NCI-H1694 (cell line): ENCODE results near the gene EPB41L4A.
"Not testable (repeated sequence)": the region's sequence is repeated elsewhere in the genome, so short reads cannot be mapped to it uniquely, and the experiment has no call there.

Experiments used
- DNase-seq: peaks from one replicate; lab custom pipeline; 2025; lab: John Stamatoyannopoulos, UW

The EPB41L4A gene

DNA sequence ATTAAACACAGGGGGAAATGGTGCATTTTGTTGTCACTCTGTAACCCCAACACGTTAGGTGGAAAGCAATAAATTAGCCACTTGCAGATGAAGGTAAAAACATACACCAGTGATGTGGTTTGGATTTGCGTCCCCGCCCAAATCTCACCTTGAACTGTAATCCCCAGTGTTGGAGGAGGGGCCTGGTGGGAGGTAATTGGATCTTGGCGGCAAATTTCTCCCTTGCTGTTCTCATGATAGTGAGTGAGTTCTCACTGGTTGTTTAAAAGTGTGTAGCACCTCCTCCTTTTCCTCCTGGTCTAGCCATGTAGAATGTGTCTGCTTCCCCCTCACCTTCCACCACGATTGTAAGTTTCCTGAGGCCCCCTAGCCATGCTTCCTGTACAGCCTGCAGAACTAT, 17.2 kb downstream of the EPB41L4A start:
- DNase-seq: no peak

DNA sequence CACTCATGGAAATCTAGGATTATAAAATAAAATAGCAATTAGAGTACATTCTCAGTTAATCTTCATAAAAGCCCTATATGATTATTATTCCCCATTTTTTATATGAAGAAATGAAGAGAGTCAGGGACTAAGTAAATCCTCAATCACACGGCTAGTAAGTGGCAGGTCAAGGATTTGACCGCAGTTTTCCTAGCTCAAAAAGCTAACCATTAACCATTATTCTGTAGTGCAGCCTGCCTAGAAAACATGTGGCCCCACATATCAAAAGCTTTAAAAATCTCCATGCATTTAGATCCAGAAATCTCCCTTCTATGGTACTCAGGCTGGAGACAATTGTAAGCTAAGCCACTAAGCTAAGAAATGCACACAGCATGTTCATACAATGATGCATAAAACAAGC, 21.4 kb downstream of the EPB41L4A start:
- DNase-seq: no peak

DNA sequence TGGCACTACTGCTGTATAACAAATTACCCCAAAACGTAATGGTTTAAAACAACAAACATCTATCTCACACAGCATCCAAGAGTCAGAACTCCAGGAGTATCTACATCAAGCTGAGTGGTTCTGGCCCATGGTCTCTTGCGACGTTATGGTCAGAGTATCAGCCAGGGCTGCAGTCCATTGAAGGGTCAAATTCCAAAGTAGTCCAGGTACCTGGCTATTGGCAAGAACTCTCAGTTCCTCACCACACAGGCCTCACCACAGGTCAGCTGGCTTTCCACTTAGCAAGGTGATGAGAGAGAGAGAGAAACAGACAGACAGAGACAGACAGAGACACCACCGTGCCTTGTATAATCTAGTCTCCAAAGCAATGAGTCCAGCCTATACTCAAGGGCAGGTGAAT, 22.6 kb downstream of the EPB41L4A start:
- DNase-seq: no peak

DNA sequence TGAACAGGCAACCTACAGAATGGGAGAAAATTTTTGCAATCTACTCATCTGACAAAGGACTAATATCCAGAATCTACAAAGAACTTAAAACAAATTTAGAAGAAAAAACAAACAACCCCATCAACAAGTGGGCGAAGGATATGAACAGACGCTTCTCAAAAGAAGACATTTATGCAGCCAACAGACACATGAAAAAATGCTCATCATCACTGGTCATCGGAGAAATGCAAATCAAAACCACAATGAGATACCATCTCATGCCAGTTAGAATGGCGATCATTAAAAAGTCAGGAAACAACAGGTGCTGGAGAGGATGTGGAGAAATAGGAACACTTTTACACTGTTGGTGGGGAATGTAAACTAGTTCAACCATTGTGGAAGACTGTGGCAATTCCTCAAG, 23.8 kb downstream of the EPB41L4A start:
- not testable (repeated sequence) for DNase-seq

DNA sequence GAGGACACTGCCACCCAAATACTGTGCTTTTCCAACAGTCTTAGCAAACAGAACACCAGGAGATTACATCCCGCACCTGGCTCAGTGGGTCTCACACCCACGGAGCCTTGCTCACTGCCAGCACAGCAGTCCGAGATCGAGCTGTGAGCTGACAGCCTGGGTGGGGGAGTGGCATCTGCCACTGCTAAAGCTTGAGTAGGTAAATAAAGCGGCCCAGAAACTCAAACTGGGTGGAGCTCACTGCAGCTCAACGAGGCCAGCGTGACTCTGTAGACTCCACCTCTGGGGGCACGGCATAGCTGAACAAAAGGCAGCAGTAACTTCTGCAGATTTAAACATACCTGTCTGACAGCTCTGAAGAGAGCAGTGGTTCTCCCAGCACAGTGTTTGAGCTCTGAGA, 28.8 kb downstream of the EPB41L4A start:
- DNase-seq: peak; percentile 15

DNA sequence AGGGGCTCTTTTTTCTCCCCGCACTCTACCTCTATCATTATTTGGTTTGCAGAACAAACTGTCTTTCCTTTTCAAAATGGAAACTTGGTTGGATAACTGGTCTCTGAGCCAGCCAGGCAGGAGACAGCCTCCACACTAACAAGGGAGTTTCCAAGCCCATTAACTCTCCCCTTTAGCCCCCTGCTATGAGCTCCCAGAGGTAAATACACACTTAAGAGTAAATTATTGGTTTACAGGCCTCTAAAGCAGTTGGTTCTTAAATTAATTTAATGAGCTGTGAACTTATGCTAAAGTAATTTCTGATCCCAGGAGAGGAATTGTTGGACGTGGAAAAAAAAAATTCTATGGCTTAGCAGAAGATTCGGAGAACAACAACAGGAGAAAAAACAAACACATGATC, 30.3 kb downstream of the EPB41L4A start:
- DNase-seq: no peak

DNA sequence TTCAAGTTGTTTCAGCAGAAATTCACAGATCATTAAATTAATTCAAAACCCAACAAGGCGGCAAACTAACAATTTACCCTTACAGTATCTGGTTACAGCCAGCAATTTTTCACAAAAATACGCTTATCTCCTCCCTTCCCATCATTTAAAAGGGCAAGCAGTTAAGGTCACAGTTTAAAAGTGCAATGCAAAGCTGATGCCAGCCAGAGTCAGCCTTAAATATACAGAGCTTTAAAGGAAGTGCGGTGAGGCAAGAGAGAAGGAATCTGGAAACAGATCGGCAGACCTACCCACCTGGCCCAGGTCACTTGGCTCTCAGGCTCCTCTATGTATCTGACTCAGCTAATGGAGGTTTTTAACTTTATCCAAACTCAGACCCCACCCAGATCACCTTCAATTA, 31.0 kb downstream of the EPB41L4A start:
- DNase-seq: no peak

DNA sequence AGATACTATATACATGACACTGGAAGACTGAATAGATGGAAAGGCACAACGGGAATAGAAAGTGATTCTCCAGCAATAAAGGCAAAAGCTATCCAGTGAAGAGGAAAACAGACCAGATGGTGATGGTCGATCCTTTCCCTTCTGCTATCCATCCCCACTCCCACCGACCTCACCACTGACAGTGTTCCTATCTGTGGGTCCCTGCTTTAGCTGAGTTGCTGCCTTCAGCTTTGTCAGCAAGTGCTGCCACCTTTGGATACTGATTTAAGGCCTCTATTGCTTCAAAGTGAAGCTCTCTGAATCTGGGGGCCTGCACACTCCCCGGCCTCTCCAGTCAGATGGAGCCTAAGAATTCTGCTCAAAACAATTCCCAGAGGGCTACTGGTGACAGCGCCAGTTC, 32.3 kb downstream of the EPB41L4A start:
- peak; percentile 66 for DNase-seq

DNA sequence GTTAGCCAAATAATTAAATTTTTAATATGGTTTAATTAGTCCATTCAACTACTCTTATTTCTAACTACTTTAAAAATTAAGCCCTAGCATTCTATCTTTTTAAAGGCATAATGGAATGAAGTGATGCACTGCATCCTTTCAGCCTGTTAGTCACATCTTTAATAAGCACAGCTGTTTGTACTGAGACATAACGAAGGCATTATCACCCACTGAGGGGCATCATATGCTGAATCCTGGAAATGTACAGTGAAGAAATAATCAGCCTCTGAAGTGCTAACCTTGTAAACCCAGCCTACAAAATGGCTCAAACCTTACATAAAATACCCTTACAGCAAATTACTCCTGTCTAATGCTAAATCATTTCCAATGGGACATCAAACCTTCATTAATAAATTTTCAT, 33.1 kb downstream of the EPB41L4A start:
- DNase-seq: no peak

DNA sequence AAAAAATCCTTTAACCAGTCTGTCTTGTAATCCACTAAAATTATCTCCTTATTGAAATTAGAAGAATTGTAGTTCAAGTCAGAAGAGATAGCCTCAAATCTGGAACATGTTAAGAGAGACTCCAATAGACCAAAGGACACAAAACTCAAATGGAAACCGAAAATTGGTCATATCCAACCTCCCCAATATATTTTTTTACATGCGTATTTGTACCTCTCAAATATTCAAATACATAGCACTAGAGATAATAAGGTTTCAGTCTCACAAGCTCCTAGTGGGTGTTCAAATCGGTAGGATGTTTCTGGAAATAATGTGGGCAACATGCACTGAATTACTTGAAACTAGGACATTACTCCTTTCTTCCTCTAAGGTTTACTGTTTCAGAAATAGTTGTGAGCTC, 33.5 kb downstream of the EPB41L4A start:
- DNase-seq: no peak

DNA sequence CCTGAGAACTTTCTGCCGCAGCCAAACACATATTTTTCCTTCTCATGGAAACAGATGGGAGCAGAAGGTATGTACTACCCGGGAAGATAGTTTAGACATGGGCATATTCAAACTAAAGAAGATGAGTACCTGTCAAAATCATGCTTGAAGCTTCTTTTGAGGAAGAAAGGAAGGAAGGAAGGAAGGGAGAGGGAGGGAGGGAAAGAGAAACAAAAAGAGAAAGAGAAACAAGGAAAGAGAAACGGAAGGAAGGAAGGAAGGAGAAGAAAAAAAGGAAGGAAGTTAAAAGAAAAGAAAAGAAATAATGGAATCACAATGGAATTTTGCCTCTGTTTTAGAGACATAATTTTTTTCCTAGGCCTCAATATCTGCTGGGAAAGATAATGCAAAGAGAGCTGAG, 34.6 kb downstream of the EPB41L4A start:
- no peak for DNase-seq

DNA sequence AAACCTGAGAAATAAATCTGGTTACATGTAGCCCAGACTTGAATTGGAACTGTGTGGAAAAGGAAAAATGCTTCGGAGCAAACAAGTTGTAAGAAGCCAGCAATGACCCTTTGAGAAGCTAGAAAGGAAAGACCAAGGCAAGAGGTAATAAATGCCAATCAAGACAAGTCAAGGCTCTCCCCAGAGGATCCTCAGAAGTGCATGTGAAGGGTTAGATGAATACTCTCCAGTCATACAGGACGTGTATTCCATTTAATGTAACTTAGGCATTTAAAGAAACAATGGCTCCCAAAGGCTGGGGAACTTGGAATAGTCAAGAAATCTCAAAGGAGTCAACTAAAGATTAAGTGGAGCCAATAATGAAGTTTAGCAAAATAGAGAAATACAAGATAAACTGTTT, 36.2 kb downstream of the EPB41L4A start:
- no peak for DNase-seq

DNA sequence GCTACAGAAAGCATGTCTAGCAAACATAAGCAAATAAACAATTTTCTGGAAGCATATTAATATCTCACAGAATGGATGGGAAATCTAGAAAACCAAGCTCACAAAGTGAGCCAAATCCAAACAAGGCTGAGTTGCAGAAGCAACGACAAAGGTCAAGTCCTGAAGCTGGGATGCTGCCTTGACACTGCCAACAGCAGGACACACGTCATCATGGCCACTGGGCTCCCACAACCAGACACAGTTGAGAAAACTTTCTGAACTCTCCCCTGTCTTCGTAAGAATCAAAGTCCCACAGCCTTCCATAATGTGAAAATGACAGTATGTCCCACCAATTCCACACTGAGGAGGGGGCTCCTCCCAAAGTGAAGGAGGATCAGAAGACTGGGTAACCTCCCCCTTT, 37.6 kb downstream of the EPB41L4A start:
- DNase-seq: no peak

DNA sequence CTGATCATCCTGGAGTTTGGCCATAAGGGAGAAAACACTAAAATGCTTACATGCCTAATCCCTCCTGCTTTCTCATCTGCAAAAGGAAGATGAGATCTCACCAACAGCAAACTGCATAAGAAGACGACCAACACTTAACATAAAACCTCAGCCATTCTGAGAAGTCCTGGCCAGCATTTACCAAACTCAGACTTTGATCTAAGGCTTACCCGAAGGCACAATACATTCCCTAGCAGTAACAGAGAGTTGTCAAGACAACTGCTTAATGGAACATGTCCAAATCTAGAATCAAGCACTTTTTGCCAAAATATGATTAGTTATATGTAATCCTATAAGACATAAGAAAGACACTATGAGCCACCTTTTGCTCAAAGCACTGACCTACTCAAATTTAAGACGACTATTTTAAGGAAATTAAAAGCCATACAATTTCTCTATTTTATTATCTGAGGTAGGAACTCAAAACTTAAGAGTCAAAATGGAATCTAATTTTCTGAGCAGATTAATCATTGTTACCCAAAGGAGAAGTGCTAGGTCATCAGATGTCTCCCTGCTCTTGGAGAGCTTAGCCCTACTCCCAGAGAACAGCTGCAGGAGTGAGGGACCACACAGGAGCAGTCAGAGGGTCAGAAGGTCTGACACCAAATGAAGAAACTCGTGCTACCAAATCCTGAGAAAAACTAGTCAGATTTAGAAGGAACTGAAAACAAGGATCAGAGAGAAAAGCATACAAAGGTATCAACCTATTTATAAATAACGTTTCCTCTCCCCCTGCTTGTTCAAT, 39.3 kb downstream of the EPB41L4A start:
- no peak for DNase-seq

DNA sequence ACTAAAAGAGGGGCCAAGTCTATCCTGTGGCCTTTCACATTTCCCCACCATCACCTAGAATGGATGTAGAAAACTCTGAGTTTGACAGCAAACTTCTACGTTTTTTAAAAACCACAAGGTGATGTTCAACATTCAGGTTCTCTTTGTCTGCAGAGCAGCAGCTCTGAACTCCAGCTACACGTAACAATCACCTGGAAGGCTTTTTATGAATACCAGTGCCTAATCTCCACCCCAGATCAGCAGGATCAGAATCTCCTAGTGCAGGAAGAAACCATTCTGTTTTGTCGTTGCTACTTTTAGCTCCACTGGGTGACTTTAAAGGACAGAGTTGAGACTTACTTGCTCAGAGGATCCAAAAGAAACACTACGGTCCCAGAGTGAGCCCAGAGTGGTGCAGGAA, 44.3 kb downstream of the EPB41L4A start:
- no peak for DNase-seq

DNA sequence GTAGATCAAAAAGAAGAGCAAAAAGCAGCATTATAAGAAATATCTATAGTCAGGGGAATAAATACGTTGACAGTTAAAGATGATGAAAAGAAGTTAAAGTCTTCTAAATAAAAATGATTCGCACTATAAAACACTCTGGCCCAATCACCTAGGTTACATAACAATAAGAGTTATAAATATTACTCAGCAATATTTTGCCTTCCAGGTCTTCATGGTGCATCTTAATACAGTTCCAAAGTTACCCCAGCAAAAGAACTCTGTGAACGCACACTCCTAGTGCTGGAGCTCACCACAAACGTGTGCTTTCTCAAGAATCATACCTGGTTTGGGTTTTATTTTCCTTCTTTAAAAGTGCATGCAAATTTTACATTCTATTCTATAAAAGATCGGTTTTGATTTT, 44.7 kb downstream of the EPB41L4A start:
- no peak for DNase-seq

DNA sequence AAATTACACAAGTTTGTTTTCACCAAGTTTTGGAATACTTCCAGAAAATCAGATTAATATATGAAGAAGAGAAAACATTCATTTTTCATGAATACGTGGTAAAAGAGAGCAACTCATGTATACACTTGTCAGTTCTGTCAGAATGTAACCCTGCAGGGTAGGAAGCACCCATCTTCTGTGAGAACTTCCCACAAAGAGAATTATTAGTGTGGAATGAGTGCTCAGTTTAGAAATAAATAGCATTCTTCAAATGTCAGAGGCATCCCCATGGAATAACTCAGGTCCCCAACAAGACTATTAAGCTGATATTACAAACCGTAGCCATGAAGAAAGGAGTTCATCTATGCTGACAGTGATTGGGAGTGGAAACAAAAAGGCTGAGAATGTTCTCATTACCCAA, 45.2 kb downstream of the EPB41L4A start:
- DNase-seq: no peak

DNA sequence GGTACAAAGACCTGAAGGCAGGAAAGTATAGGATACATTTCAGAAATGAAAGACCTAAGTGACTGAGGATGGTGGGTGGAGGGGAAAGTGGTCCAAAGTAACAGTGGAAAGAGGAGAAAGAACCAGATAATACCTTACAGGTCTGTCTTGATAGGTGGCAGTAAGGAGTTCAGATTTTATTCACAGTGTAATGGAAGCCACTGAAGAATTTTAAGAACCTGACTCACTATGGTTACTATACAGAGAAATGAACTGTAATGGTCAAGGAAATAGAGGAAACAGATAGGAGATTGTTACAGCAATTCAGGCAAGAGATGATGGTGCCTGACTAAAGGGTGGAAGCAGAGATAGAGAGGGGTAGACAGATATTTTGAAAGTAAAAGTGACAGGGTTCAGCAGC, 46.5 kb downstream of the EPB41L4A start:
- DNase-seq: no peak

DNA sequence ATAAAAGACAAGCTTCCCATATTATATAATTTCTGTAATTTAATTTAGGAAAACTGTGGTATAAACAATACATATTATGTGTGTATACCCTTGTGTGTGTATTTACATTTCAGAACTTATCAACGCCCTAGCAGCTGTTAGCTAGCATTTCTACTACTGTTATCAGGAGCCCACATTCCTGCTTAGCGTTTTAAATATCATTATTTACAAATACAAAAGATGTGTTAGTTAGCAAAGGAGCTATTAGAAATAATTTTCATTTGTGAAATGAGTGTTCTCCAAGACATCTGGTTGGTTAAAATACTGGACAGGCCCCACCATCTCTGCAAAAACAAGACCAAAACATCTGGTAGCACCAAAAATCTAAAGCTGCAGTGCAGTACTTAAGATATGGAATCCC, 48.0 kb downstream of the EPB41L4A start:
- DNase-seq: no peak

DNA sequence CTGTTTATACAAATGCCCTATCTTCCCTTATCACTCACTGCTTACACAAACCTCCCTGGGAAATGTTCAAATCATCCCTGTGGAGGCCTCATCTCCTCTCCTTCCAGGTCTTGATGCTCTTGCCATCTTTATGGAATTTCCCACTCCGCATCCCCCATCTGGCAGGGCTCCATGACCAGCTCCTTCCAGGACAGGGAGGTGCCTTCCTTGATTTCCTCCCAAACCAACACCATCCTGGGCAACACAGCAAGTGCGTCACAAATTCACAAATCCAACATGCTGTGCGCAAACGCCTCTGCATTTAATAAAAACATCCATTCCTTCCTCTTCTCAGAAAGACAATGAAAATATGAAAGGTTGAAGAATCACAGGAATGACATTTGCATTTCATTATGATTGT, 51.7 kb downstream of the EPB41L4A start:
- no peak for DNase-seq

DNA sequence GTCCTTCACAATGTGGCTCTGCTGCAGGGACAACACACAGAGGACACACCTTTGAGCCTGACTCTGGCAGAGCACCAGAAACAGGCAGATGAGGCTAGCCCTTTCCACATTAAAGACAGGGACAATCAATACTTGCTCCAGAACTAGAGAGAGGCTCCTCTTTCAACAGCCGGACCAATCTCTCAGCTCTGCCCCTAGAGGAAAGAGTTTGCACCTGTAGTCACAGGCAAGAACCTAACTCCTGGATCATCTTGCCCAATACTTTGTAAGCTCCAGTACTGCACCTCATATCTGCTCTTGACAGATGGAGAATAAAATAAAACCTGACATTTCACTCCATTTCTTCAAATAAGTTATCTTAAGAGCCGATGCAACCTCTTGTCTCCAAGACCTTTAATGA, 52.1 kb downstream of the EPB41L4A start:
- no peak for DNase-seq

DNA sequence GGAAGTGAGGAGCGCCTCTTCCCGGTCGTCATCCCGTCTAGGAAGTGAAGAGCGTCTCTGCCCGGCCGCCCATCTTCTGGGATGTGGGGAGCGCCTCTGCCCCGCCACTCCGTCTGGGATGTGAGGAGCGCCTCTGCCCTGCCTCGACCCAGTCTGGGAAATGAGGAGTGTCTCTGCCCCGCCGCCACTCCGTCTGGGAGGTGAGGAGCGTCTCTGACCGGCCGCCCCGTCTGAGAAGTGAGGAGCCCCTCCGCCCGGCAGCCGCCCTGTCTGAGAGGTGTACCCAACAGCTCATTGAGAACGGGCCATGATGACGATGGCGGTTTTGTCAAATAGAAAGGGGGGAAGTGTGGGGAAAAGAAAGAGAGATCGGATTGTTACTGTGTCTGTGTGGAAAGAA, 58.3 kb downstream of the EPB41L4A start:
- not testable (repeated sequence) for DNase-seq

DNA sequence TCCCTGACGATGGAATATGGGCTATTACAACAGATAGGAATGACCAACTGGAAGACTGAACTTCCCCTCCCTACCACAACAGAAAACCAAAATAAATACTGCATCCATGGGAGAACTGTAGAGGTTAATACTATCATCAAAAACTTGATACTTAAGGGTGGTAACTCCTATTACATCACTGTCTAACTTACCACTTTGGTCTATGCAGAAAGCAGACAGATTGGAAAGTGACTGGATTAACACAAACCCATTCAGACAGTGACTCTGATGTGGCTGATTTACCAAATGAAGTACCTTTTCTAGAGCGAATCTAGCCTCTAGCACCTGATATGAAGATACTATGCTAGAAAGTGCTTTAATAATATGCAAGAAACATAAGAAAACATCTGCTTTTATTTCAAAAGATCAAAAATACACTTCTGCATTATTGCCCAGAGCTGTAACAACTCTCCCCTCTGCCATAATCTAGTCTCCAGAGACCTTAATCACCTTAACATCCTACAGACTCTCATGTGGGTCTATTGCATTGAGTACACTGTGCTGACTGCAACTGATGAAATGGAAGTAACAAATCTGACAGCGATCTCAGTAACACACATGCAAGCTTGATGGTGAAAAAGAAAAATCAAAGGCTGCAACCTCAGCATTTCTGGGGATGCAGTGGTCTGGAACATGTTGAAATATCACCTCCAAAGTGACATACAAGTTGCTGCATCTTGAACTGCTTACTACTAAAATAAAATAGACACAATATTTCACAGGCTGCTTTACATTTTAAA, 62.7 kb downstream of the EPB41L4A start:
- no peak for DNase-seq
